ENCODE results near the gene ATP6AP1.

Gene ATP6AP1

GRCh38 chrX:154473683-154474082 lies 45.2 kb downstream of the ATP6AP1 start:
- Histone ChIP-seq H3K79me1 (replicated peaks; ENCODE audit: low read length, poor library complexity, severe bottlenecking) (peaks cover 1% of the 10 kb centered on the region), H3K9me3 (ENCODE audit: control insufficient read depth, low read length) (no peaks in the 10 kb centered on the region), H2BK5ac (ENCODE audit: low read depth, low read length, poor library complexity, severe bottlenecking) (no peak overlapping the region), H3K27me3 (ENCODE audit: control insufficient read depth in 1 of 2, insufficient read depth in 1 of 2, low read length in 2 of 2) (peaks cover 0 to 2% of the 10 kb centered on the region in 2 experiments), H3K23ac (ENCODE audit: low read length in 2 of 2) (no peak overlapping the region), H3K4me3 (ENCODE audit: insufficient read depth in 1 of 2, low read depth in 1 of 2, low read length in 2 of 2) (no peak overlapping the region), H2BK12ac (ENCODE audit: low read length in 2 of 2) (no peak overlapping the region), H3K4me1 (ENCODE audit: control insufficient read depth, insufficient read depth, low read depth, low read length) (peaks cover 12% of the 10 kb centered on the region), H2AFZ (ENCODE audit: low read depth, low read length) (no peak overlapping the region), H2BK15ac (ENCODE audit: low read depth, poor library complexity, severe bottlenecking) (no peak overlapping the region), H3K9ac (ENCODE audit: low read length) (no peak overlapping the region), H3K14ac (ENCODE audit: low read length in 2 of 2) (no peak overlapping the region), H3K4me2 (ENCODE audit: low read length, poor library complexity, severe bottlenecking) (no peak overlapping the region), H2BK120ac (ENCODE audit: low read depth, low read length) (no peak overlapping the region), H2AK5ac (ENCODE audit: low read length, severe bottlenecking) (no peak overlapping the region), H3K18ac (ENCODE audit: low read depth in 1 of 2, low read length in 2 of 2) (no peak overlapping the region), H4K91ac (ENCODE audit: low read length) (no peak overlapping the region), H3K36me3 (ENCODE audit: control insufficient read depth in 1 of 2, insufficient read depth in 2 of 2, low read depth in 1 of 2, low read length in 2 of 2) (peaks cover 34 to 55% of the 10 kb centered on the region in 2 experiments), H3K27ac (ENCODE audit: low read length, poor library complexity, severe bottlenecking) (no peak overlapping the region), H4K8ac (ENCODE audit: low read length) (no peak overlapping the region), H3K4ac (ENCODE audit: low read depth in 1 of 2, low read length in 2 of 2) (no peak overlapping the region)
- WGBS, result 100% methylated on average over 3 of the region's 7 CpGs
- no peak for DNase-seq

DNA sequence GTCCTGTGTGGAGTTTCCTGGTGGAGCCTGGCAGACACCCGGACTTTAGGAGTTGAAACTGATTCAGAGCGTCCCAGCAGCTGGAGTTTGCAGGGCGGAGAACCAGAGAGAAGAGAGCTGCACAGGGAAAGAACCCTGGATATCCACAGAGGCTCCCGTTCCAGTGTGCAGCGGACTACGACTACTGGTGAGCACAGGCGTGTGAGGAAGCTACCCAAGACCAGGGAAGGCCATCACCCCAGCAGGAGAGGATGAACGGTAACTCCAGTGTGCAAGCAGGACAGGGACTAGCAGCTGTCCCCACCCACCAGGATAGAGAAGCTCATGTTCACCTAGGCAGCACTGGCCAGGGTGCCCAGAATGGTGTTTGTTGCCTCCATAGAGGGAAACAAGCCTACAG lies 48.3 kb downstream of the ATP6AP1 start:
- Histone ChIP-seq H3K18ac (ENCODE audit: low read depth in 1 of 2, low read length in 2 of 2) (peak overlapping the region in 1 of 2 experiments; percentile 11), H3K14ac (ENCODE audit: low read length in 2 of 2) (no peak overlapping the region), H3K36me3 (ENCODE audit: control insufficient read depth in 1 of 2, insufficient read depth in 2 of 2, low read depth in 1 of 2, low read length in 2 of 2) (peaks cover 7 to 23% of the 10 kb centered on the region in 2 experiments), H3K4me2 (ENCODE audit: low read length, poor library complexity, severe bottlenecking) (no peak overlapping the region), H3K9me3 (ENCODE audit: control insufficient read depth, low read length) (no peaks in the 10 kb centered on the region), H4K91ac (ENCODE audit: low read length) (no peak overlapping the region), H3K23ac (ENCODE audit: low read length in 2 of 2) (no peak overlapping the region), H2BK15ac (ENCODE audit: low read depth, poor library complexity, severe bottlenecking) (no peak overlapping the region), H3K27ac (ENCODE audit: low read length, poor library complexity, severe bottlenecking) (no peak overlapping the region), H3K4ac (ENCODE audit: low read depth in 1 of 2, low read length in 2 of 2) (no peak overlapping the region), H2AK5ac (ENCODE audit: low read length, severe bottlenecking) (no peak overlapping the region), H3K4me3 (ENCODE audit: insufficient read depth in 1 of 2, low read depth in 1 of 2, low read length in 2 of 2) (no peak overlapping the region), H3K79me1 (replicated peaks; ENCODE audit: low read length, poor library complexity, severe bottlenecking) (no peaks in the 10 kb centered on the region), H2BK5ac (ENCODE audit: low read depth, low read length, poor library complexity, severe bottlenecking) (no peak overlapping the region), H2BK120ac (ENCODE audit: low read depth, low read length) (no peak overlapping the region), H4K8ac (ENCODE audit: low read length) (no peak overlapping the region), H3K27me3 (ENCODE audit: control insufficient read depth in 1 of 2, insufficient read depth in 1 of 2, low read length in 2 of 2) (peaks cover 0 to 6% of the 10 kb centered on the region in 2 experiments), H3K4me1 (ENCODE audit: control insufficient read depth, insufficient read depth, low read depth, low read length) (peaks cover 17% of the 10 kb centered on the region), H3K9ac (ENCODE audit: low read length) (no peak overlapping the region), H2BK12ac (ENCODE audit: low read length in 2 of 2) (no peak overlapping the region), H2AFZ (ENCODE audit: low read depth, low read length) (no peak overlapping the region)
- DNase-seq, result no peak
- WGBS, result 98% methylated on average over 8 of the region's 8 CpGs

DNA sequence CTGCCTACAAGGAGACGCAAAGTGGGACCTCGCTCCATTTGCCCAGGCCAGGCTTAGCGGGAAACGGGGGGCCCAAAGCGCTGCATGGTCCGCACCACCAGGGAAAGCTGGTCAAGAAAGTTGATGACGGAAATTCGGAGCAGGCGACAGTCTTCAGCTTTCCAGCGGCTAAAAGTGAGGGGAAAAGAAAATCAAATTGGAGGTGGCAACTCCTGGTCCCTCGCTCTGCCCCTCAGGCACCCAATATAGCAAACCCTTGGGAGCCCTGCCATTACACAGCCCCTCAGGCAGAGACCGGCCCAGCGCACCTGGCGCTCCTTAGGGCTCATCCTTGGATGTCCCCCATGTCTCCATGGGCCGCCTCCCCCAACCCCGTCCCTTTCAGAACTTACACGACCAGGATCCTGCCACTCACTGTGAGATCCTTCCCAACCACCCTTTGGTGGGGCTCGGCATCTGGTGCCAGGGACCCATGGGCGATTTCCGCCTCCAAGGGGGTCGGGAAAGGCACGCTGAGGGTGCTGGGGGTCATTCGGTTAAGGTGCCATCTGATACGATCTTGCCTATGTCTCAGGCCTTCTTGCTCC lies 49.5 kb downstream of the ATP6AP1 start:
- H2BK5ac ChIP-seq (ENCODE audit: low read depth, low read length, poor library complexity, severe bottlenecking), result no peak overlapping the region
- peak overlapping the region; percentile 48 for H3K4me2 ChIP-seq (ENCODE audit: low read length, poor library complexity, severe bottlenecking)
- peaks cover 7 to 12% of the 10 kb centered on the region in 2 experiments for H3K36me3 ChIP-seq (ENCODE audit: control insufficient read depth in 1 of 2, insufficient read depth in 2 of 2, low read depth in 1 of 2, low read length in 2 of 2)
- H3K79me1 ChIP-seq (replicated peaks; ENCODE audit: low read length, poor library complexity, severe bottlenecking), result no peaks in the 10 kb centered on the region
- no peak overlapping the region for H2AFZ ChIP-seq (ENCODE audit: low read depth, low read length)
- no peak for DNase-seq
- peak overlapping the region in 1 of 2 experiments; percentile 87 for H3K4ac ChIP-seq (ENCODE audit: low read depth in 1 of 2, low read length in 2 of 2)
- peaks cover 0 to 12% of the 10 kb centered on the region in 2 experiments for H3K27me3 ChIP-seq (ENCODE audit: control insufficient read depth in 1 of 2, insufficient read depth in 1 of 2, low read length in 2 of 2)
- WGBS, result 74% methylated on average over 18 of the region's 24 CpGs
- no peak overlapping the region for H4K8ac ChIP-seq (ENCODE audit: low read length)
- H3K18ac ChIP-seq (ENCODE audit: low read depth in 1 of 2, low read length in 2 of 2), result peak overlapping the region; percentile 28 to 33
- peak overlapping the region; percentile 39 for H4K91ac ChIP-seq (ENCODE audit: low read length)
- peak overlapping the region in 1 of 2 experiments; percentile 32 for H3K14ac ChIP-seq (ENCODE audit: low read length in 2 of 2)
- H2BK15ac ChIP-seq (ENCODE audit: low read depth, poor library complexity, severe bottlenecking), result no peak overlapping the region
- H3K4me3 ChIP-seq (ENCODE audit: insufficient read depth in 1 of 2, low read depth in 1 of 2, low read length in 2 of 2), result peak overlapping the region; percentile 52 to 80
- no peaks in the 10 kb centered on the region for H3K9me3 ChIP-seq (ENCODE audit: control insufficient read depth, low read length)
- no peak overlapping the region for H3K23ac ChIP-seq (ENCODE audit: low read length in 2 of 2)
- no peak overlapping the region for H2BK12ac ChIP-seq (ENCODE audit: low read length in 2 of 2)
- H3K9ac ChIP-seq (ENCODE audit: low read length), result peak overlapping the region; percentile 88
- no peak overlapping the region for H3K27ac ChIP-seq (ENCODE audit: low read length, poor library complexity, severe bottlenecking)
- H2AK5ac ChIP-seq (ENCODE audit: low read length, severe bottlenecking), result no peak overlapping the region
- peaks cover 17% of the 10 kb centered on the region for H3K4me1 ChIP-seq (ENCODE audit: control insufficient read depth, insufficient read depth, low read depth, low read length)
- H2BK120ac ChIP-seq (ENCODE audit: low read depth, low read length), result no peak overlapping the region

GRCh38 chrX:154478728-154479622 lies 50.5 kb downstream of the ATP6AP1 start, which contains the start of gene LAGE3:
TSS of gene LAGE3 (minus strand) at chrX:154479281. CDS start at chrX:154478915, 366 bp downstream.
- Histone ChIP-seq H2AFZ (ENCODE audit: low read depth, low read length) (no peak within 1 kb of the TSS), H3K4me2 (ENCODE audit: low read length, poor library complexity, severe bottlenecking) (peak within 1 kb of the TSS; percentile 52), H2BK120ac (ENCODE audit: low read depth, low read length) (peak within 1 kb of the TSS; percentile 61), H3K4me3 (ENCODE audit: insufficient read depth in 1 of 2, low read depth in 1 of 2, low read length in 2 of 2) (peak within 1 kb of the TSS; percentile 52 to 80), H2BK12ac (ENCODE audit: low read length in 2 of 2) (no peak within 1 kb of the TSS), H2AK5ac (ENCODE audit: low read length, severe bottlenecking) (no peak within 1 kb of the TSS), H4K91ac (ENCODE audit: low read length) (peak within 1 kb of the TSS; percentile 75), H3K27ac (ENCODE audit: low read length, poor library complexity, severe bottlenecking) (peak within 1 kb of the TSS; percentile 37), H2BK15ac (ENCODE audit: low read depth, poor library complexity, severe bottlenecking) (no peak within 1 kb of the TSS), H3K79me1 (replicated peaks; ENCODE audit: low read length, poor library complexity, severe bottlenecking) (peaks cover under 1% of the 10 kb centered on the region), H2BK5ac (ENCODE audit: low read depth, low read length, poor library complexity, severe bottlenecking) (no peak within 1 kb of the TSS), H3K4ac (ENCODE audit: low read depth in 1 of 2, low read length in 2 of 2) (peak within 1 kb of the TSS in 1 of 2 experiments; percentile 87), H3K36me3 (ENCODE audit: control insufficient read depth in 1 of 2, insufficient read depth in 2 of 2, low read depth in 1 of 2, low read length in 2 of 2) (peaks cover 8 to 9% of the 10 kb centered on the region in 2 experiments), H3K14ac (ENCODE audit: low read length in 2 of 2) (peak within 1 kb of the TSS in 1 of 2 experiments; percentile 32), H3K18ac (ENCODE audit: low read depth in 1 of 2, low read length in 2 of 2) (peak within 1 kb of the TSS; percentile 57 to 70), H3K27me3 (ENCODE audit: control insufficient read depth in 1 of 2, insufficient read depth in 1 of 2, low read length in 2 of 2) (peaks cover 0 to 15% of the 10 kb centered on the region in 2 experiments), H3K4me1 (ENCODE audit: control insufficient read depth, insufficient read depth, low read depth, low read length) (peaks cover 17% of the 10 kb centered on the region), H3K9me3 (ENCODE audit: control insufficient read depth, low read length) (no peaks in the 10 kb centered on the region), H3K9ac (ENCODE audit: low read length) (peak within 1 kb of the TSS; percentile 88), H4K8ac (ENCODE audit: low read length) (peak within 1 kb of the TSS; percentile 69), H3K23ac (ENCODE audit: low read length in 2 of 2) (no peak within 1 kb of the TSS)
- peak; percentile 88 for DNase-seq
- WGBS, result 8% methylated on average over 60 of the region's 85 CpGs

All from mesenchymal stem cell (in vitro differentiated cells and primary cell).